GM12875 (cell line): Measurements from ENCODE around the gene PPP3R1.

ENCODE experiments used
- H3K4me3 ChIP-seq: one replicate; pipeline ENCODE4 v1.5.1; 2011; ENCODE audit warnings: low read depth, low read length, control low read depth
- TF ChIP-seq, protein P1 (sequence below): IDR thresholded peaks from 2 replicates; pipeline ENCODE4 v1.5.1; 2011; ENCODE audit warnings: low read depth, mild to moderate bottlenecking, control low read depth, inconsistent platforms, low read length, moderate library complexity, borderline replicate concordance; ENCODE audit not compliant: insufficient read depth

Gene PPP3R1

GRCh38 chr2:68225119-68225632 lies 27.2 kb downstream of the PPP3R1 start:
- H3K4me3 ChIP-seq = no peak overlapping the region
- TF ChIP-seq, protein P1, sequence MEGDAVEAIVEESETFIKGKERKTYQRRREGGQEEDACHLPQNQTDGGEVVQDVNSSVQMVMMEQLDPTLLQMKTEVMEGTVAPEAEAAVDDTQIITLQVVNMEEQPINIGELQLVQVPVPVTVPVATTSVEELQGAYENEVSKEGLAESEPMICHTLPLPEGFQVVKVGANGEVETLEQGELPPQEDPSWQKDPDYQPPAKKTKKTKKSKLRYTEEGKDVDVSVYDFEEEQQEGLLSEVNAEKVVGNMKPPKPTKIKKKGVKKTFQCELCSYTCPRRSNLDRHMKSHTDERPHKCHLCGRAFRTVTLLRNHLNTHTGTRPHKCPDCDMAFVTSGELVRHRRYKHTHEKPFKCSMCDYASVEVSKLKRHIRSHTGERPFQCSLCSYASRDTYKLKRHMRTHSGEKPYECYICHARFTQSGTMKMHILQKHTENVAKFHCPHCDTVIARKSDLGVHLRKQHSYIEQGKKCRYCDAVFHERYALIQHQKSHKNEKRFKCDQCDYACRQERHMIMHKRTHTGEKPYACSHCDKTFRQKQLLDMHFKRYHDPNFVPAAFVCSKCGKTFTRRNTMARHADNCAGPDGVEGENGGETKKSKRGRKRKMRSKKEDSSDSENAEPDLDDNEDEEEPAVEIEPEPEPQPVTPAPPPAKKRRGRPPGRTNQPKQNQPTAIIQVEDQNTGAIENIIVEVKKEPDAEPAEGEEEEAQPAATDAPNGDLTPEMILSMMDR = peak; percentile 49; the same call in 1 of the 2 replicates

DNA sequence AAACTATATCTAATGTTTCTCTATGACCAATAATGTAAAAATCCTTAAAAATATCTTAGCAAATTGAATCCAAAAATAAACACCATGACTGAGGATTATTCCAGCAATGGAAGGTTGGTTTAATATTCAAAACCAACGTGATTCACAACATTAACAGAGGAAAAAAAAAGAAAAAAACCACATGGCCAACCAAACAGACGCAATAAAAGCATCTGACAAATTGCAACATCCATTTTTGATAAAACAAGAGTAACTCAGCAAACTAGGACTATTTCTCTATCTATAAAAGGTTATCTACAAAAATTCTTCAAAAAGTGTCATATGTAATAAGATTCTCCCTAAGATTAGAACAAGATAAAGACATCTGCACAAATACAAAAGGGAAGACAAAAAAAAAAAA lies 28.9 kb downstream of the PPP3R1 start:
- TF ChIP-seq, protein P1 = no peak
- H3K4me3 ChIP-seq = no peak overlapping the region

DNA sequence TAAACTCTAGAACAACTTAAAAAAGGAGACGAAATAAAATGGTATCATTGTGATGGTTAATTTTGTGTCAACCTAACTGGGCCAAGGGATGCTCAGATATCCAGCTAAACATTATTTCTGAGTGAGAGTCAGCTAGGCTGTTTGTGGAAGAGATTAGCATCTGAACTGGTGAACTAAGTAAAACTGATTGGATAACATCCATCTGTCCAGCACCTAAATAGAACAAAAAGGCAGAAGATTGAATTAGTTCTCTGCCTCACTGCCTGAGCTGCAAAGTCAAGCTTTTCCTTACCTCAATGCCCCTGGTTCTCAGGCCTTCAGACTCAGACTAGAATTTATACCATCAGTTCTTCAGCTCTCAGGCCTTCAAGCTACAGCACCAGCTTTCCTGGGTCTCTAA lies 30.0 kb downstream of the PPP3R1 start:
- H3K4me3 ChIP-seq = no peak overlapping the region
- TF ChIP-seq, protein P1 = no peak

DNA sequence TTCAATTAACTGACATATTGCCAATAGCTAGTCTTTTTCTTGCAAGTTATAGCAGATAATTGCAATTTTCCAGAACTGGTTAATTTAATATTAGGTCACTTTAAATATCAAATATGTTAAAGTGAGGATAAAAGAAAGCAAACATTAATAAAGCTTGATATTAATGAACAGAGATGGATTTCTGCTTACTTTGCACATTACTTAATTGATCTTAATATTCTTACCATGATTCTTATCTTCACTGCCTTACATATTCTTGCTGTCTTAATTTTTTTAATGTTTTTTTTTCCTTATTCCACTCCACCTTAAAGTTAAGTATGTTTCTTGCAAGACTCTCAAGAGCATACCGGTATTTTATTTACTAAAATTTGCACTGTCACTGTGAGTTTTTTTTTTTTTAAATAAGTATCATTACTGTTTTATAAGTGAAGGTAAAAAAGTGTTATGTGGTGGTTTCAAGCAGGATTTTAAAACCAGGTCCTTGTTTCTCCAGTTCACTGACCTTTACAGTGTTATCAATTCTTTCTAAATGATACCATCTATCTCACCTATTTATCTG lies 33.9 kb downstream of the PPP3R1 start:
- TF ChIP-seq, protein P1 = no peak
- H3K4me3 ChIP-seq = no peak overlapping the region

- TF ChIP-seq, protein P1 = no peak
- no peak overlapping the region for H3K4me3 ChIP-seq
Observed at GRCh38 chr2:68217729-68218128, 34.6 kb downstream of the PPP3R1 start.

GRCh38 chr2:68216454-68217310 lies 35.6 kb downstream of the PPP3R1 start:
- no peak overlapping the region for H3K4me3 ChIP-seq

More at GRCh38 chr2:68216454-68217310, 35.6 kb downstream of the PPP3R1 start:
- TF ChIP-seq, protein P1 = no peak
